Ammon's horn (tissue), 1 donor: ENCODE results near the gene RAB6B.

Source experiments
- DNase-seq: peaks from one replicate; pipeline ENCODE4 v3.0.0-alpha.2; 2016; ENCODE audit warnings: low spot score

The RAB6B gene

DNA sequence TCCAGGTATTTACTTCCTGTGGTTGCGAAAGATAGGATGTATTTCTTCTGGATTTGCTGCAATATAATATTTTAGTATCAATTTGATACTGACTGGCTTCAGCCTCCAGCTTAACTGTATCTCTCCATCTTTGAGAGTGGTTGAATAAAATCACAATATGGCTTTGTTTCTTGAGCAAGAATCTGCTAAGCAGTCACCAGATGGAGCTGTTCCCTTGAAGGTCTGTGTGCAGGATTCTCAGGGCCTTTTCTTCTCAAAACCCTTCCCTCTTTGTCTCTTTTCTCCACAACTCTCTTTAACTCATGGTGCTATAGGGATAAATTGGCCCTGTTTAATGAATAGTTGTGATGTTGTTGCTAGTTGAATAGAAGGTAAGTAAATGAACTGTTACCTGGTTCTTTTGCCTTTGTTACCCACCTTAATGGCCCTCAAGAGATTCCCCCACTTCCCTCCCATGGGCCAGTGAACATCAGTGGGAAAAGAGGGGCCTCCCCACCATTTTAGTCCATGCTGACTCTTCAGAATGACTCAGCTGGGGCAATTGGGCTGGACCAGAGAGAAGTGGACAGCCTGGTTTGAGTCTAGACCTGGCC lies 34.8 kb upstream of the RAB6B start:
- DNase-seq: peak; percentile 75

DNA sequence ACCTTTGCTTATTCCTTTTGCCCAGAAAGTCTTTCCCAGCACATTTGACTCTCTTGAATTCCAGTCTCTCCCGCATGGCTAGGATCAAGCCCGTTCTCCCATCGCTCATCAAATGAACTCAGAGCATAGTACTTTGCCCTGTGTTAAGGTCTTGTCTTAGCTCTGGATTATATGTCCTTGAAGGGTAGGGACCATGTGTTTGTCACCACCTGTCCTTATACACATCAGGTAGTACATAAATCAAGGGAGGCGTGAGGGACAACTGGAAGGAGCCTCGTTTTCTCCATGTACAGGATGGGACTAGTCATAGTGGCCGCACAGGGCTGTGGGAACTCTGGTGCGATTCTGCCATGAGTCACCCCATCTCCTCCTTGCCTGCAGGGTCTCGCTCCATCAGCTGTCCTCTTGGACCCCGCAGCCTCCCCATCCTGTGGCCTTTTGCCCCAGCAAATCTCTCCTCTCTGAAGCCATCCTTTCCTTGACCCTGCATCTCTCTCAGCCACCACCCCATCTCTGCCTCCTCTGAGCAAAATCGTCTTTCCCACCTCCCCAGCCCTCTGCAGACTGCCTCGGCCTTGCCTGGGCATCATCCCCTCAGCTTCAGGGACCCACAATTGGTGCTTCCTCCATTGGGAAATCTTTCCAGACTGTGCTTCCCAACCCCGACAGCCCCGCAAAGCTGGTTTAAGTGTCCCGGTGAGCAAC lies 33.4 kb upstream of the RAB6B start:
- no peak for DNase-seq

DNA sequence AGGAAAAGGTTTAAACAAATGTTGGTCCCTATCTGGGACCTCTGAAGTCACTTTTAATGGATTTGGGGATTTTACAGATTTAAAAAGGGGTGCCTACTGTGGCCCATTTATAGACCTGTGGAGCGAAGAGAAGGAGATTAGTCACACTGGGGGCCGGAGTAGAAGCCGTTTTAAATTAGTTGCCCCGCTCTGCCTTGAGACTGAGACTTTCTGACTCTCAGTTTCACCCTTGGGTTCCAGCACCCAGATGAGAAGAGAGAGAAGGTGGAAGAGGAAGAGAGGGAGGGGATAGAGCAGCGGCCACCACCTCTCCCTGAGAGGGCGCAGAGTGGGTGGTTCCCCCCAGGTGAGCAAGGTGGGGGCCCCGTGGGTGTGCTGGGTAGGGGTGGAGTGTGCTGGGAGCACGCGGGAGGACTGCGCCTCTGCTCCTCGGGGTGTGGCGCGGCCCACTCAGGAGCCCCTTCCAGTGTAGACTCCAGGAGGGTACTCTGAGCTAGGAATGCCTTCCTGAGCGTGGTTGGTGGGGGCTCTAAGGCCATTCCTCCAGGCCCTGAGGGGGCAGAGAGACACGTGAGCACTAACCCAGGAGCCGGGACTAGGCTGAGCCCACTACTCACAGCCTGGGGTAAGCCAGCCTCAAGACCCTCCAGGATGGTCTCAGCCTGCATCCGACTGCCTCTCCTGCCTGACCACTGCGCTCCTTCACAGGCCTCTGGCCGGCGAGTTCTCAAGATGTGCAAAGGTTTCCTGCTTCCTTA lies 32.6 kb upstream of the RAB6B start:
- no peak for DNase-seq

GRCh38 chr3:133927540-133928066 lies 31.9 kb upstream of the RAB6B start:
- peak; percentile 35 for DNase-seq

DNA sequence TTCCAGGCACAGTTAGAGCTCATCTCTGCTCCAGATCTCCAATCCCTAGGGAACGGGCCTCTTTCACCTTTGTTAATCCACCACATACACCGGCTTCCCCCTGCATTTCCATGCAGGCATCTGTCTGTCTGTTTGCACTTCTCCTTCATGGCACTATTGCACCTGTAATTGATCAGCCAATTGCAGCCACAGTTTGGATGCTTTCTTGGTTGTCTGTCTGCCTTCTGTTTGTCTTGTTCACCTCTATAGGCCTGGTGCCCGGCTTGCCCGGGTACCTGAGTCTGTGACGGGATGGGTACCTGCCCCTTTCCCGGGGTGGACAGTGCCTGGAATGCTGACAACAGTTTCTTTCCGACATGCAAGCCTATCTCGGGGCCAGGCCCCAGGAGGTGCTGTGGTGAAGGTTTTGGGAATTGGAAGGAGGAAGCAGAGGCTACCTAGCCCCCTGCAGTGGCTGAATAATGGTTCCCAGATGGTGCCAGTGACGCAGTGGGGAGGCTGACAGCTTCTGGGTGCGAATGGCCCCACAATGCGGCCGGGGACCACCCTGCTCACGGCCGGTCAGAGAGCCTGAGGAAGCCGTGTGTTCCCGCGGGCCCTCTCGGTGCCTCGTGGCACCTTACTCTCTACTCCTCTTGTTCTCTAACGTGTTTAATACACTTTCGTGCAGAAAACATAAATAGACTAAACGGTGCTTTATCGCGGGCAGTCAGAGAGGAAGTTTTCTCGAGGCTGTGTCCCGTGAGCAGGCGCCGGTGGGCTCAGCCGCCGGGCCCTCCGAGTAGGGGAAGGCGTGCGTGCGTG lies 31.3 kb upstream of the RAB6B start:
- no peak for DNase-seq

DNA sequence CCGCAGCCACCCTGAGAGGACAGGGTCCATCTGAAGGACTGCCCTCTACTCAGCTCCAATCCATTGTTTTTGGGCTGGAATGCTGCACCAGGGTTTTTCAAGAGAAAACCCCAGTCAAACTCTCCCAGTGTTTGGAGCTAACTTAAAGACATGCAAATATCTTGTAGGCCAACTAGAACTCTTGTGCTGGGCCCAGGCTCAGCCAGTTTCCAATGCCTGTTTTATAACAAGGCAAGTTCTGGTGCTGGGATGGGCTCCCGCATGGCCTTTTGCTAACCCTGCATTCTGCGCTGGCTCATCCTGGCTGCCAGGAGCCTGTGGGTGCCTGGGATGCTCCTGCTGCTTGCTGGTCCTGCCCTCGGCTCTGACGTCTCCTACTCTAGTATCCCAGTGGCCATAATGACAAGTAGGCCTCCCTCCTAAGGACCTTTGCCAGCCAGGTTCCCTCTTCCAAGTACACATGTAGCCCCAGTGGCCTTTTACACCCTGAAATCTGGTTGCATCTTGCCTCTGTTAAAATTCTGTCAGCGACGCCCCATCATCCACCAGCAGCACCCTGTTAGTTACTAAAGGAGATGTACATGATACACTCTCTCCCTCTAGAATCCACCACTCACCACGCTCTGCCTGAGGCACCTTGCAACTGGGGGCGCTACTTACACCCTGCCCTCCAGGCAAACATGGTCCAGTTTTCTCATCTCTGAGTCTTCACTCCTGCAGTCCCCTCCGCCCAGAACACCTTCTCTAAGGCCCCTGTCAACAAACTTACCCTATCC lies 30.5 kb upstream of the RAB6B start:
- no peak for DNase-seq

DNA sequence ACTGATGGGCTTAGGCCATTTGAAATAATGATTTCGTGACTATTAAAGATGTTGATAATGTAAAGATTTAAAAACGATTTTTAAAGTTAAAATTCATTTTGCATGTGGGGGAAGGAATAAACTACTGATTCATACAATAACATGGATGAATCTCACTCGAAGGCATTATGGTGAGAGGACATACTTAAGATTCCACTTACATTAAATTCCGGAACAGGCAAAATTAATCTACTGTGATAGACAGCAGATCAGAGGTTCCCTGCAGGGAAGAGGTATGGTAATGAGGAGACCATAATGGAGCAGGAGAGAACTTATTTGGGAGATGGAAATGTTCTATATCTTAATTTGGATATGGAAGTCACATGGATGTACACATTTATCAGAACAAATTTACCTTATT lies 28.4 kb upstream of the RAB6B start:
- no peak for DNase-seq

DNA sequence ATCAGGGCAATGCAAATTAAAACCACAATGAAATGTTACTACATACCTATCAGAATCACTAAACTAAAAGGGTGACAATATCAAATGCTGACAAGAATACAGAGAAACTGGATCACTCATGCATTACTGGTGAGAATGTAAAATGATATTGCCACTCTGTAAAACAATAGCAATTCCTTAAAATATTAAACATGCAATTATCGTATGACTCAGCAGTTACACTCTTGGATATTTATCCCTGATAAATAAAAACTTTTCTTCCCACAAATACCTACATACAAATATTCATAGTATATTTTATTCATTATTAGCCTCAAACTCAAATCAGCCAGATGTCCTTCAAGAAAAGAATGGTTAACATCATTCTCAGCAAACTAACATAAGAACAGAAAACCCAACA lies 25.9 kb upstream of the RAB6B start:
- DNase-seq: no peak

DNA sequence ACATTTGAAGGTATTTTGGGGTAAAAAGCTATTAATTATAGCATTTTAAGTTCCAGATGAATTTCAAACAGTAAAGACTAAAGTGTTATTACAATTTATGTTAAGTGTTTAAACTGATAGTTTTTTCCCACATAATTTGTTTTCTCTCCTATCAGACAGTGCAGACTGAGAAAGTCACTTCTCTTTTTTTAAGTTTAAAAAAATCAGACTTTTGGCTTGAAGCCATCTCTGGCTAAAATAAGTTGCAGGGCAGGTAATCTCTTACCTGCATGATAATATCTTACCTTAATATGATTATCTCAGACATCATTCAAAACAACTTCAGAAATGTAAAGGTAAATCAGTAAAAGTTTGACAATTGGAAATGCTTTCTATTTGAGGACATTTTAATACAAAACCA lies 21.5 kb upstream of the RAB6B start:
- no peak for DNase-seq

DNA sequence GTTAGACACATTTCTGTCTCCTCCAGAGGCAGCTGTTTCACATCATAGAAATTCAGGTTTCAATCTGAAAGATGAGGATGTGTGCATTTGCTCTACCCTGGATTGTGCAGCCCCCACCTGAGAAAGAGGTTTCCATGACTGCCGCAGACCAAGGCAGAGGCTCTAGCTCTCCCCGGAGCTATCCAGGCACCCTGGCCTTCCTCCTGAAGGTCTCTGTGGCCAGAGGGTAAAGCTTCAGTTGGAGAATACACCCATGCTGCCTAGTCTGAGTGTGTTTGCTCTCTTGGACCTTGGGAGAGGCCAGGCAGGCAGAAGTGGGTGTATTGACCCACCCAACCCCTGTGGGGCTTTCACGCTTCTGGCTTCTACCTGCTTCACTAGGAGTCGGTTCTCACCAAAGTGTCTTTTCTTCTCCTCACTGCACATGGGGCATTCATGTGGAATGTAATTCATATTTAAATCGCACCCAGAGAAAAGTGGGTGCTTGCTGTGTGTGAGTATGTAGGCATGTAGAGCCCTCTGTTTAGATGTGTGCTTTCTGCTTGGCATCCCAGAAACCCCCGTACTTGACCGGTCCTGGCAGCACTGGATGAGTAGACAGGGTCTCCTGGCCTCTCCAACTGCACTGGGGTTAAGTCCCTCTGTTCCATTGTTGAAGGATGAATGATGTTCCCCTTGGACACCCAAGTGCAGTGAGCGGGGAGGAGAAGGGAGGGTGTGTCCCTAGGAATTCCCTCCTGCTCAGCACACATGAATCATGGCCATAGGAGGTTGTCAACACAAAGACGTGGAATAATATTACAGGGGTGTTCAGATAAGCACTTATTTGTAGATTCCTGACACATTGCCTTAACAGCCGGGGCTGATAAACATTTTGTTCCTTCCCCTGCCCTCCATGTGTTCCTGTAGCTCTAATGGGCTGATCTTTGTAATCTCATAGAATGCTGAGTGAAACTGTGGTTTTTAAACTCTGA lies 20.3 kb upstream of the RAB6B start:
- no peak for DNase-seq

- no peak for DNase-seq
These were observed 19.3 kb upstream of the RAB6B start for GRCh38 chr3:133914839-133915600.

DNA sequence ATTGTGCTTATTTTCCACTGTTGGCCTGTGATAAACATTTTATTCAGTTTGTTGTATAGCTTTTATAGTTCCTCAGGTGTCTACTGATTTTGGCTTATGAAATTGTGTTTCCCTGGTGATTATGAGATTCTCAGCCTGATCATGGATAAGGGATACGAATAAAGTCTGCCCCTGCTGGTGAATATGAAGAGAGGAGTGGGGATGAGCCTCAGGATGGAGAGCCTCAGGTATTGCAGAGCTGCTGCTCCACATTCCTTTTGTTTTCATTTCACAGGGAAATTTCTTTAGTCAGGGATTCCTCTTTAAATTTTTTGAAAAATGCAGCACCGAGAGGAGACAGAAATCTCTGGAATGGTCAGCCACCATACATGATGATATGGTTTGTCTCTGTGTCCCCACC lies 14.7 kb upstream of the RAB6B start:
- DNase-seq: no peak

DNA sequence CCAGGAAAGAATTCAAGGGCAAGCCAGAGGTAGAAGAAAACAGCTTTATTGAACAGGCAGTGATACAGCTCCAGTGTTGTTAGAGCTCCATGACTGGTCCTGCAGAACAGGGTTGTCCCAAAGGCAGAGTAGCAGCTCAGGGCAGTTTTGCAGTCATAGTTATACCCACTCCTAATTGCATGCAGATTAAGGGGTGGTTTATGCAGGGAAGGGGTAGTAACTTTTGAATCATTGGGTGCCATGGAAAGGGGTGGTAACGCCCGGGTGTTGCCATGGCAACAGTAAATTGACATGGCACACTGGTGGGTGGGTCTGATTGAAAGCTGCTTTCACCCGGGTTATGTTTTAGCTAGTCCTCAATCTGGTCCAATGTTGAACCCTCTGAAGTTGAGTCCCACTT lies 9.7 kb upstream of the RAB6B start:
- DNase-seq: no peak

- no peak for DNase-seq
These were observed 6.2 kb upstream of the RAB6B start for GRCh38 chr3:133901847-133902246.

DNA sequence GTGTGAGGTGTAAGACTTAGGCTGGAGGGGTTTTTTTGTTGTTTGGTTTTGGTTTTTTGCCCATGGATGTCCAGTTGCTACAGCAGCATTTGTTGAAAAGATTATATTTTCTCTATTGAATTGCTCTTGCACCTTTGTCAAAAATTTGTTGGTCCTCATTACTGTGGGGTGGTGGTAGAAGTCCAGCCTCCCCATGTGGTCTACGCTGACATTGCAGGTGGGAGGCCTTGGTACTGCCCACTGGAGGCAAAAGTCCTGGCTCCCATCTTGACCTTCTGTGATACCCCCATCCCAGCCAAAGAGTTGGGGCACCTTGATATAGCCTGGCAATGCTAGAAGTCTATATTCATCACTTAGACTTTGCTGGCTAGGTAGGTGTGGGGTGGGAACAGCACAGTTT lies 5.4 kb upstream of the RAB6B start:
- DNase-seq: no peak

- DNase-seq: no peak
These were observed 3.6 kb upstream of the RAB6B start for GRCh38 chr3:133899311-133899710.

GRCh38 chr3:133897547-133897946 lies 1.9 kb upstream of the RAB6B start:
- no peak for DNase-seq

DNA sequence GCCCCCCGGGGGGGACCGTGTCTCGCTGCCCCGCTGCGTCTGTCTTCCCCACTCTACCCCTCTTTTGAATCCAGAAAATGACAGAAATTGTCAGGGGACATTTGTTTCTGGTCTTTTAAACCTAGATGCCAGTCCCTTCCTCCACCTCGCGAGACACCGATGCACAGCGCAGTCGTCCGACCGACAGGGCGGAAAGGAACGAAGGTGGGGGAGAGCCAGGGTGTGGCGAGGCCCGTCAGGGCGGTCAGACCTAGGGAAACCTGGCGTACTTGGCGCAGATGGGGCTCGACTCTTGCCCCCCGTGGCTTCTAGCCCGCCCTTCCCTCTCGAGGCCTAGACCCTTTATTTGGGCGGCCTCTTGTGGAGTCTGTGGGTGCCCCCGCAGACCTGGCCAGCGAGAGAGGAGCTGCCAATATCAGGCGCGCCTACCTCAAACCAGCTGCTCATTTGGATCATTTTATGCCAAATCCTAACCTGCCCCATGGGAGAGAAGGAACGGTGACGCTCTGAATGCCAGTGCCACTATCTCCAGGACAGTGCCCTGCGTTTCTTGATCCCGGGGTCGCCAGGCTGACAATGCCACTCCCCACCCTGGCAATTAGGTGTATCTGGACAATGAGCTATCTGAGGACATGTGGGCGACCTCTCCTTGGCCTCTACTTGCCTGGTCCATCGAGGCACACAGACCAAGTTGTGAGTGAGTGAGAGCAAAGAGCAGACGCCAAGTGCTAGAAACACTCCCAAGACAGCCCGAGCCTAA lies 500 bp upstream of the RAB6B start:
- no peak for DNase-seq
